SK-MEL-5 (cell line): ENCODE data around the gene PJA1. TPM values are rescaled to one million over a fixed set of nuclear protein-coding genes. Genes with fewer than 3 reads are reported as not detected.

Experiments used
- DNase-seq: peaks from one replicate; pipeline ENCODE4 v3.0.0-alpha.2; 2016; ENCODE audit warnings: low read depth, low spot score
- in situ Hi-C: cut with HindIII; loops from 2 replicates; pipeline ENCODE4 v1.10.0; 2016; ENCODE audit warnings: low sequenced_read_pairs, high pct_unique_total_duplicates, low pct_unique_long_range_greater_than_20kb
- total RNA-seq: library from RNA; depleted of rRNA; stranded (reverse); fragments of >200 nt; shearing (Covaris generic); gene quantifications from 2 replicates; pipeline ENCODE4 v1.2.3, GENCODE V29; 2014

The PJA1 gene
- total RNA-seq, 1 experiment from 2014 or later, result 28.1 TPM

DNA sequence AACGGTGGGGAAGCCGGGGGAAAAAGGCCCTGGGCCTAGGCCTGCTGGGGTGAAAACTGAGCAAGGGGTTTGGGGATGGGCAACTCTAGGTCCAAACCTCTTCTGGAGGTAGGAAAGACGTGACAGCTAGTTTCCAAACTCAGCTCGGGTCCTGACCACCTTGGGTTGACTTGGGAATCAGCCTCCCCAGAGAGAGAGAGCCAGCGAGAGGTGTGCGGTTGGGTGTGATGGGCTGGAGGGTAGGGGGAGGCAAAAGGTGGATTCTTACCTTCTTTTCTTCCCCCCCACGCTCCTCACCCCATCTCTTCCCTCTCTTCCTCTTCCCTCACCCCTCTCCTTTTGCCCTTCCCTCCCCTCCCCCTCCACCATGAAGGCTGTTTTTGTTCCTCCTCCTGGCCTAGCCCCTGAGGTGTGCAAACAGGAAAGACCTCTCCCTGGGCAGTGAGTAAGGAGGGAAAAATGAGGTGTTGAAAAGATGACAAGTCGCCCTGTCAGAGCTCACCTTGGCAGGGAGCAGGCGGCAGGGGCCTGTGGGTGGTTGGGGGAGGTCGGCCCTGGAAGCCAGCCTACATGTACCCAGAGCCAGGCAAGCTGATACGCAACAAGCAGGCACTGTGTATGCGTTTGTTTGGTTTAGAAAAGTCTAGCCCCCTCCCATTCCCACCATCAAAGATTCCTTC lies 14.8 kb downstream of the PJA1 start:
- in situ Hi-C loops, result no loop called here
- DNase-seq, result no peak

- no peak for DNase-seq
- in situ Hi-C loops, result no loop called here
Measured at GRCh38 chrX:69149466-69150280, 15.6 kb downstream of the PJA1 start.

- in situ Hi-C loops, result no loop called here
Measured at GRCh38 chrX:69148946-69149345, 16.3 kb downstream of the PJA1 start.

GRCh38 chrX:69146739-69147138 lies 18.5 kb downstream of the PJA1 start:
- in situ Hi-C loops, result no loop called here
- DNase-seq, result no peak

More at GRCh38 chrX:69148946-69149345, 16.3 kb downstream of the PJA1 start:
- no peak for DNase-seq

- no peak for DNase-seq
- in situ Hi-C loops, result no loop called here
Measured at GRCh38 chrX:69145714-69146113, 19.5 kb downstream of the PJA1 start.

DNA sequence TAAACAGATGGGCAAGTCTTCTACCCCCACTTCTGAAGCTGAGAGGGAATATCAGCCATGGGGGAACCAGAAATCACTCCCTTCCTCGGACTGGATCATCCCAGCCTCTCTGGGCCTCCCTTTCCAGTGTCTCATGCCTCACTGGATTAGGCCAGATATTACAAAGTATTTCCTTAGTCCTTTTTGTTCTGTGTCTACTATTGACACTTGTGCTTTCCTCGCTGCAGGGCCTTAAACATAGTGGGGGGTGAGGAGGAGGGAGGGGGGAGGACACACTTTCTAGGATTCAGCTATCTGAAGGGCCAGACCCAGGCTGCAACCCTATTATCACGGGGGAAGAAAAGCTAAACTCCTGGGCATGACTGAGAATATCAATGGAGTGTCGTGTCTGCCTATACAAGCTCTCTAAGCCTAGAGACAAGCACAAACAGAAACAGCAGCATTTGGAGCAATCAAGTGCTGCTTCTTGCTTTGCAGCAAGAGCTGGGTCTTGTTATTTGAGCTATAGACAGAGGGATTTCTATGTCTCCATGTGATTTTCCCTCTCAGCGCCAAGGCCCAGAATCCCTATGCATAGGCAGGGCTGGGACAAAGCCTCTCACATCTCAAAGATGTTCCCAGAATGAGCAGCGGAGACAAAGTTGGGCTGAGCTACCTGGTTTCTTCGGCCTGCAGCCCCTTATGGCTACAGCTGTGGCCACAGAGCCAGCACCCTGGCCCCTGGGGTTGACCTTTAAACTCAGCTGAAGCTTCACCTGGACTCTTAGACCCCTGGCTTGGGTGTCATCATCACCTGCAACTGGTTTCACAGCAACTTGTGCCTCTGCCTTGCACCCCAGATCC lies 20.2 kb downstream of the PJA1 start:
- in situ Hi-C loops, result no loop called here
- no peak for DNase-seq

DNA sequence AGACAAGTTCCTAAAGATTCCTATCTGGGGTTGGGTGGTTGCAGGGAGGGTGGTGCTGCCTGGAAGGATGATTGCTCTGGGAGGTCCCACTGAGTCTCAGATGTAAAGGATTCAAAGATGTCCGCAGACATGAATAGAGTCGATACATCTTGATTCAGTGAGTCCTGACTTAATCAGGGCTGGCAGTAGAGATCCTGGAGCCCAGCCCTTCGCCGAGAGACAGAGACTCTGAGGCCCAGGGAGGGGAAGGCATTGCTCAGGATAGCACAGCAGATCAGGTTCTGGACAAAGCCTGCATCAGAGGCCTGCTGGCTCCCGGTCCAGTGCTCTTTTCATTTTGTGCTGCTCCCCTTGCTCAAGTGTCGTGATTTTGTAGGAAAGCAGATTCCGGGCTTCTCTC lies 21.7 kb downstream of the PJA1 start:
- no peak for DNase-seq
- in situ Hi-C loops, result no loop called here

- in situ Hi-C loops, result no loop called here
- no peak for DNase-seq
Measured at GRCh38 chrX:69142788-69143469, 22.3 kb downstream of the PJA1 start.

- in situ Hi-C loops, result no loop called here
- no peak for DNase-seq
Measured at GRCh38 chrX:69140837-69141236, 24.4 kb downstream of the PJA1 start.

DNA sequence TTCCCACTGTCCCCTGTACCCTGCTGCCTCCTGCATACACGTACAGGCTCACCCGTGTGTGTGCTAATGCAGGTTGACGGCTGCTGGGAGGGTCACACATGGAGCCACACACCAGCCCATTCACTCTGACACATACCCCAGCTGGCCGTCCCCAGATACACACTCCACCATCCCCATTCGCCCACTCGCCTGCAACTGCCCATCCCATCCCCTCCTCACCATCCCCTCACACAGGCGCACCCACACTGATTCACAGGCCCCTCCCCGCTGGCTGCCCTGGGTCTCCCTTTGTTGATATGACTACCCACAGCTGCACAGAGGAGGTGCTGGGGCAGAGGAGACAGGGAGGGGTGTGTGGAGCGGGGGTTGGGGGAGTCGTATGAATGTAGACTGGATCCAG lies 25.7 kb downstream of the PJA1 start:
- in situ Hi-C loops, result no loop called here
- no peak for DNase-seq

DNA sequence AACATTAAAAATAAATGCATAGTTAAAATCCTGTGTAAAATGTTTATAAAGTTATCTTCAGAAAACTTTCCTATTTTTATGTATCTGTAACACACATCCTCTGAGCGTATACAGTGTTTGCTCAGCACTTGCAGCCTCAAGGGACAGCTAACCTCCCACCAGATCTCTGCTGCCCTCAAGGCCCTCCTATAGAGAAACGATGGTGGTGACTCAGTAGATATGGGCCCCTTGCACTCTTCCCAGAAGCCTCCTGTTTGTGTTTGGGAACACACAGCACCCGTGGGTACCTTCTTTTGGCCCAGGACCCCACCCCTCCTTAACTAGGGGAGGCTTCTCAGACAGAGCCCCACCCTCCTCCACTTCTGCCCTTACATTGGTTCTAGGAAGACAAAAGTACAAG lies 26.7 kb downstream of the PJA1 start:
- DNase-seq, result no peak
- in situ Hi-C loops, result no loop called here

- in situ Hi-C loops, result no loop called here
Measured at GRCh38 chrX:69138118-69138390, 27.2 kb downstream of the PJA1 start.

GRCh38 chrX:69137371-69138117 lies 27.7 kb downstream of the PJA1 start:
- in situ Hi-C loops, result no loop called here
- no peak for DNase-seq

More at GRCh38 chrX:69138118-69138390, 27.2 kb downstream of the PJA1 start:
- no peak for DNase-seq

- in situ Hi-C loops, result no loop called here
- DNase-seq, result no peak
Measured at GRCh38 chrX:69136546-69137331, 28.5 kb downstream of the PJA1 start.

DNA sequence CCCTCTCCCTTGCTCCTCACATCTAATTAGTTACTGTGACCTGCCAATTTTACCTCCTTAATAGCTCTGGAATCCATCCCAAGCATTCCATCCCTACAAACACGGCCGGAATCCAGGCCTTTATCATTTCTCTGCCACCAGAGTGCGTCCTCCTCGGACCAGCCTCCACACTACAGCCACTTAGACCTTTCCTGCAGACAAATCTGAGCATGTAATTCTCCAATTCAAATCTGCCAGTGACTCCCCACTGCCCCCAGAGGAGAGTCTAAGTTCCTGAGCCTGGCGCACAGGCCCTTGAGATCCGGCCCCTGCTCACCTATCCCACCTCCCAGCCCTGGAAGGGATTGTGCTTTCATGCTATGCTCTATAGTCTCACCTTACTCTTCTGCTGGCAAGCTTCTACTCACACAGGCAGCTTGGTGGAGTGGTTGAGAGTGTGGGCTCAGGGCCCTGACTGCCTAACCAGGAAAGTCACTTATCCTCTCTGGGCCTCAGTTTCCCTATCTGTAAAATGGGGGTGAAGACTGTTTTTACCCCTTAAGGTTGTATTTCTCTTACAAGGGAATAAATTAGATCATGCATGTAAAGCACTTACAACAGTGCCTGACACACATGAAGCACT lies 31.2 kb downstream of the PJA1 start:
- peak; percentile 81 for DNase-seq
- in situ Hi-C loops, result no loop called here

DNA sequence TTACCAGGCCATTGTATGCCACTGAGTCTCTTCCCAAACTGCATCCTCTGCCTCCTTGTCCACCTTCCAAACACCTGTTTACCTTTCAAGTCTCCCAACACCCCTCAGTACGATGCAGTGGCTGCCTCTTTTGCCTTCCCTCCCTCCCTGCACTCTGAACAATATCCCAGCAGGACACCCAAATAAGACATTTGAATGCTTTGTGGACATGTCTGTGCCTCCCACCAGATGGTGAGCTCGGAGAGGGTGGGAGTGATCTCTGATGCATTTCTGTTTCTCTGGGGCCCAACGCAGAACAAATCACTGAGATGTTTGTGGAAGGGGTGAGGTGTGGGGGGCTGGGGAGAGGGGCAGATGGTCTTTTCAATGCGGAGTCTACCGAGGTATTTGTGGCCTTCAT lies 33.4 kb downstream of the PJA1 start:
- in situ Hi-C loops, result no loop called here
- no peak for DNase-seq
